Endothelial cell of umbilical vein (primary cell): Measurements from ENCODE around the gene DUOX2. TPM values are rescaled to one million over a fixed set of nuclear protein-coding genes. Genes with fewer than 3 reads are reported as not detected.

Experiments used
- BruUV-seq: library from RNA; stranded (reverse); fragments of 400-500 nt; replicated peaks from 2 replicates; lab custom pipeline; 2021; lab: Mats Ljungman, UMichigan
- CTCF ChIA-PET: fragments of 300-600, 350-600 bp; sonication (Branson Sonifier 250); formaldehyde crosslinking; loops from one replicate; lab custom pipeline; 2021; ENCODE audit warnings: antibody characterized with exemption, inconsistent platforms; lab: Charles Lee
- POLR2A ChIA-PET: fragments of 300-600, 350-600 bp; sonication (Branson Sonifier 250); formaldehyde crosslinking; loops from one replicate; lab custom pipeline; 2021; ENCODE audit warnings: antibody characterized with exemption, inconsistent platforms; lab: Charles Lee
- DNase-seq: peaks from one replicate; pipeline ENCODE4 v3.0.0-alpha.2; 2011; ENCODE audit warnings: low read depth, low spot score
- FAIRE-seq: peaks from 2 replicates; lab custom pipeline; 2011; peaks lifted over from hg19 to GRCh38; lab: Jason Lieb, UNC
- H2AFZ ChIP-seq: 2 replicates; pipeline ENCODE4 v1.6.0; 2012; ENCODE audit warnings: low read depth, low read length, control low read depth, inconsistent platforms
- H3K27ac ChIP-seq: 2 replicates; pipeline ENCODE4 v1.5.1; 2011; ENCODE audit warnings: low read depth, mild to moderate bottlenecking, control low read depth, low read length, moderate library complexity; ENCODE audit not compliant: insufficient read depth
- H3K27me3 ChIP-seq, 2 experiments: 2 replicates each; pipeline versions ENCODE4 v1.6.0 to v1.6.1; 2011; ENCODE audit warnings: low read length in 2 of 2, mixed read lengths in 1 of 2; ENCODE audit not compliant: control insufficient read depth in 2 of 2, insufficient read depth in 2 of 2
- H3K36me3 ChIP-seq, 2 experiments: 2 replicates in 1 of 2; 3 replicates in 1 of 2; pipeline ENCODE4 v1.5.1; 2011; ENCODE audit warnings: low read length in 2 of 2, mild to moderate bottlenecking in 1 of 2, moderate library complexity in 1 of 2; ENCODE audit not compliant: control insufficient read depth in 2 of 2, insufficient read depth in 2 of 2; ENCODE audit errors: extremely low read depth in 1 of 2
- H3K4me1 ChIP-seq: 3 replicates; pipeline ENCODE4 v1.5.1; 2011; ENCODE audit warnings: mild to moderate bottlenecking, low read length; ENCODE audit not compliant: control insufficient read depth, insufficient read depth; ENCODE audit errors: extremely low read depth
- H3K4me2 ChIP-seq: 2 replicates; pipeline ENCODE4 v1.6.1; 2011; ENCODE audit warnings: low read length, control low read depth, mixed read lengths; ENCODE audit not compliant: insufficient read depth
- H3K4me3 ChIP-seq, 3 experiments: fragments of 200-600 bp in 1 of 3; sonication (generic), shearing (Covaris generic) in 1 of 3; replicated peaks in 1 of 3; 2 replicates each; pipeline ENCODE4 v1.5.1; 2011 to 2016; ENCODE audit warnings: control low read depth in 3 of 3, low read length in 3 of 3, mild to moderate bottlenecking in 2 of 3, inconsistent platforms in 1 of 3, low read depth in 1 of 3, moderate library complexity in 1 of 3; ENCODE audit not compliant: insufficient read depth in 1 of 3
- H3K79me2 ChIP-seq: 2 replicates; pipeline ENCODE4 v1.6.0; 2012; ENCODE audit warnings: low read length, inconsistent platforms; ENCODE audit not compliant: control insufficient read depth, insufficient read depth
- H3K9ac ChIP-seq: replicated peaks from 2 replicates; pipeline ENCODE3; 2011; ENCODE audit warnings: low read length, control low read depth; ENCODE audit not compliant: insufficient read depth; ENCODE audit errors: extremely low read depth
- H3K9me1 ChIP-seq: replicated peaks from 3 replicates; pipeline ENCODE4 v1.6.0; 2011; ENCODE audit warnings: mild to moderate bottlenecking, low read length; ENCODE audit not compliant: control insufficient read depth, insufficient read depth; ENCODE audit errors: extremely low read depth
- H3K9me3 ChIP-seq: replicated peaks from 2 replicates; pipeline ENCODE4 v1.5.1; 2012; ENCODE audit warnings: low read length, inconsistent platforms; ENCODE audit not compliant: control insufficient read depth, insufficient read depth
- H4K20me1 ChIP-seq: replicated peaks from 2 replicates; pipeline ENCODE3; 2011; ENCODE audit warnings: mild to moderate bottlenecking, low read length; ENCODE audit not compliant: control insufficient read depth, insufficient read depth; ENCODE audit errors: extremely low read depth
- CTCF ChIP-seq, 2 donors: IDR thresholded peaks; 1 replicate in 1 of 2; 2 replicates in 1 of 2; pipeline ENCODE4 v1.5.1; 2011; ENCODE audit warnings: low read length in 2 of 2, mild to moderate bottlenecking in 2 of 2, moderate library complexity in 2 of 2, control low read depth in 1 of 2, inconsistent platforms in 1 of 2, low read depth in 1 of 2; ENCODE audit not compliant: insufficient read depth in 1 of 2; ENCODE audit errors: extremely low read depth in 1 of 2
- EZH2 ChIP-seq: IDR thresholded peaks from 2 replicates; pipeline ENCODE4 v1.6.1; 2012; ENCODE audit warnings: borderline replicate concordance, low read depth, mild to moderate bottlenecking, moderate library complexity, low read length, inconsistent platforms; ENCODE audit not compliant: severe bottlenecking
- FOS ChIP-seq: IDR thresholded peaks from 2 replicates; pipeline ENCODE4 v1.6.1; 2011; ENCODE audit warnings: mild to moderate bottlenecking, low read length, moderate library complexity, borderline replicate concordance; ENCODE audit not compliant: insufficient read depth
- GATA2 ChIP-seq: IDR thresholded peaks from 2 replicates; pipeline ENCODE4 v1.7.0; 2011; ENCODE audit warnings: low read depth, mild to moderate bottlenecking, moderate library complexity, mixed read lengths, low read length; ENCODE audit not compliant: insufficient read length, insufficient read depth
- JUN ChIP-seq: IDR thresholded peaks from 2 replicates; pipeline ENCODE4 v1.6.1; 2011; ENCODE audit warnings: borderline replicate concordance, low read depth; ENCODE audit not compliant: insufficient read length, insufficient read depth
- MYC ChIP-seq: IDR thresholded peaks from one replicate; pipeline ENCODE4 v1.6.1; 2011; ENCODE audit warnings: mild to moderate bottlenecking, low read depth, low read length
- POLR2A ChIP-seq: IDR thresholded peaks from 2 replicates; pipeline ENCODE4 v1.6.1; 2012; ENCODE audit warnings: low read depth, mild to moderate bottlenecking, control low read depth, low read length
- POLR2AphosphoS5 ChIP-seq: IDR thresholded peaks from 2 replicates; pipeline ENCODE4 v1.6.1; 2012; ENCODE audit warnings: low read depth, mild to moderate bottlenecking, control low read depth, low read length, moderate library complexity; ENCODE audit not compliant: insufficient read depth
- dilution Hi-C: fragments of 300-500 bp; cut with MboI; formaldehyde crosslinking; loops from one replicate; pipeline ENCODE4 v1.15.0; 2019; ENCODE audit warnings: low sequenced_read_pairs; ENCODE audit not compliant: extremely low pct_ligation_motif_present
- intact Hi-C: fragments of 100-400 bp; cut with micrococcal nuclease; formaldehyde crosslinking; loops from one replicate; pipeline ENCODE4 v1.10.0; 2022
- polyA plus RNA-seq, 4 experiments: library from polyadenylated mRNA; depleted of rRNA in 3 of 4; stranded (reverse) in 3 of 4; unstranded in 1 of 4; fragments of >200 nt; gene quantifications; 2 replicates each; pipeline versions ENCODE4 v1.2.1 to v1.2.3, GENCODE V29; 2011 to 2012; ENCODE audit warnings: missing spikeins in 1 of 4
- total RNA-seq: library from RNA; stranded (reverse); gene quantifications from 2 replicates; pipeline ENCODE4 v1.2.3, GENCODE V29; 2021
- TF ChIP-seq, protein P1 (sequence below): IDR thresholded peaks from 2 replicates; pipeline ENCODE4 v1.6.1; 2011; ENCODE audit not compliant: insufficient read depth, insufficient read length

DUOX2 gene
- total and polyA plus RNA-seq, 2 donors (not counting 3 experiments of a cell fraction or from before 2014, with no cell fraction given): 0.01 TPM; not detected in 1

- DNase-seq (no peak), FAIRE-seq (no peak)
- BruUV-seq: no TSS peak
- Histone ChIP-seq H3K27ac (no peak overlapping the region), H3K4me3 (no peak overlapping the region), H2AFZ (no peak overlapping the region), H4K20me1 (no peaks in the 10 kb centered on the region), H3K4me1 (no peaks in the 10 kb centered on the region), H3K9me1 (no peaks in the 10 kb centered on the region), H3K27me3 (peaks cover 3 to 17% of the 10 kb centered on the region in 2 experiments), H3K79me2 (no peaks in the 10 kb centered on the region), H3K4me2 (no peak overlapping the region), H3K9me3 (no peaks in the 10 kb centered on the region), H3K36me3 (no peaks in the 10 kb centered on the region), H3K9ac (no peak overlapping the region)
- ChIA-PET POLR2A (no interaction called here), CTCF (interaction anchor here (0.5 to 1.0 kb wide), 2 partner anchors 17 to 129 kb away, joined by 3 to 4 read pairs; no protein-coding TSS in a partner anchor)
- dilution Hi-C loops (no loop called here), intact Hi-C loops (no loop called here)
- TF ChIP-seq MYC (no peak), FOS (no peak), GATA2 (no peak)
- TF ChIP-seq, protein P1, sequence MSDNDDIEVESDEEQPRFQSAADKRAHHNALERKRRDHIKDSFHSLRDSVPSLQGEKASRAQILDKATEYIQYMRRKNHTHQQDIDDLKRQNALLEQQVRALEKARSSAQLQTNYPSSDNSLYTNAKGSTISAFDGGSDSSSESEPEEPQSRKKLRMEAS: no peak
Observed at GRCh38 chr15:45100884-45101625, 12.9 kb downstream of the DUOX2 start.

DNA sequence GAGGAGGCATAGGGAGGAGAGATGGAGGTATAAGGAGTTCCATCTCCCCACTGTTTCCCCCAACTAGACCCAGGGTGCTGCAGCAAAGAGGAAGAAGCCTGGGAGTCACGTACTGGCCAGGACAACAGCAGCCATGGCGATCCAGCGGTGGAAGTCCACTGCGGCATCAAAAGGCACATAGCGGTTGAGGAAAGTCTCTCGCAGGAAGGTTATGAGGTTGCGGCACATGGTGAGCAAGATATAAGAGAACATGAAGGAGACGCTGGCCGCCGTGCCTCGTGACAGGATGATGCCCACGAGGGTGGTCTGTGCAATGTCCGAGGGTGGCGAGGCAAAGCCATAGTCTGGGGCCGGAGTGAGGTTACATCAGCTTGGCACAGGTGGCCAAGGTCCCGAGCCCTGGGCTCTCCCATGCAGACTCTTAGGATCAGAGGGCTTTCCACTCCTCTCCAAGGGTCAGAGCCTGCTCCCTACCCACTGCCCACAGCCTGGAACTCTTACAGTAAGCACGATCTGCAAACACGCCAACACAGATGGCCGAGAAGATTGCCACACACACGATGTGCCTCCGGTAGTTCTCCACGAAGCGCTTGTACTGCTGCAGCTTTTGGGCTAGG lies 14.3 kb downstream of the DUOX2 start:
- no peaks in the 10 kb centered on the region for H3K9me1 ChIP-seq
- ChIA-PET POLR2A (no interaction called here), CTCF (interaction anchor here (0.9 to 1.5 kb wide), 2 partner anchors 18 to 27 kb away, joined by 3 read pairs; no protein-coding TSS in a partner anchor)
- DNase-seq (no peak), FAIRE-seq (no peak)
- H3K27me3 ChIP-seq: peaks cover 3 to 17% of the 10 kb centered on the region in 2 experiments
- H3K4me1 ChIP-seq: no peaks in the 10 kb centered on the region
- H3K79me2 ChIP-seq: no peaks in the 10 kb centered on the region
- no peak for TF ChIP-seq MYC
- TF ChIP-seq CTCF (IDR thresholded peaks at IDR 0.05; ENCODE audit: extremely low read depth in 1 of 2, insufficient read depth in 1 of 2, low read depth in 1 of 2, low read length in 2 of 2): no peak
- no peak for TF ChIP-seq JUN
- no peak for TF ChIP-seq EZH2
- no peak for TF ChIP-seq GATA2
- no peak for TF ChIP-seq FOS
- no peak for TF ChIP-seq POLR2A
- no peak for TF ChIP-seq POLR2AphosphoS5
- TF ChIP-seq, protein P1: no peak
- no peaks in the 10 kb centered on the region for H3K9me3 ChIP-seq
- no peak overlapping the region for H3K9ac ChIP-seq
- H4K20me1 ChIP-seq: no peaks in the 10 kb centered on the region
- intact Hi-C loops (no loop called here), dilution Hi-C loops (no loop called here)
- no peak overlapping the region for H3K4me2 ChIP-seq
- no peaks in the 10 kb centered on the region for H3K36me3 ChIP-seq
- H3K27ac ChIP-seq: no peak overlapping the region
- no peak overlapping the region for H3K4me3 ChIP-seq
- BruUV-seq: no TSS peak
- H2AFZ ChIP-seq: no peak overlapping the region
